GM15510 (cell line): ENCODE data around the gene MREG.

Source experiments
- POLR2A ChIP-seq: IDR thresholded peaks from 3 replicates; pipeline ENCODE4 v1.6.1; 2011; ENCODE audit warnings: borderline replicate concordance; ENCODE audit not compliant: insufficient read length; ENCODE audit errors: extremely low read depth

Gene MREG

GRCh38 chr2:215899141-215900074 lies 113.9 kb downstream of the MREG start:
- no peak for TF ChIP-seq POLR2A

GRCh38 chr2:215898363-215898762 lies 115.0 kb downstream of the MREG start:
- no peak for TF ChIP-seq POLR2A

- no peak for TF ChIP-seq POLR2A
These were observed 116.4 kb downstream of the MREG start for GRCh38 chr2:215896921-215897320.

GRCh38 chr2:215895330-215895729 lies 118.0 kb downstream of the MREG start:
- TF ChIP-seq POLR2A, result no peak
